Neural cell (in vitro differentiated cells): ENCODE measurements around the gene HPN. TPM values are rescaled to one million over a fixed set of nuclear protein-coding genes. Genes with fewer than 3 reads are reported as not detected.
"Not testable (repeated sequence)": the region's sequence is repeated elsewhere in the genome, so short reads cannot be mapped to it uniquely, and the experiment has no call there.

Experiments
- H2AFZ ChIP-seq: fragments of 200-600, 300-800 bp; sonication (generic), shearing (Covaris generic); 2 replicates; pipeline ENCODE4 v1.6.0; 2014; ENCODE audit warnings: low read depth, mild to moderate bottlenecking, antibody characterized with exemption, low read length, moderate library complexity
- H3F3A ChIP-seq: fragments of 200-600 bp; shearing (Covaris generic); 2 replicates; pipeline ENCODE4 v1.6.1; 2016; ENCODE audit warnings: mild to moderate bottlenecking, moderate library complexity, mixed read lengths, antibody characterized with exemption, low read length; ENCODE audit not compliant: insufficient read depth, poor library complexity, severe bottlenecking
- H3K27ac ChIP-seq: fragments of 200-600, 300-800 bp; sonication (generic), shearing (Covaris generic); 2 replicates; pipeline ENCODE4 v1.5.1; 2014; ENCODE audit warnings: mild to moderate bottlenecking, low read length, moderate library complexity
- H3K27me3 ChIP-seq: fragments of 300-800, 200-600 bp; sonication (generic), shearing (Covaris generic); 2 replicates; pipeline ENCODE4 v1.6.0; 2014; ENCODE audit warnings: mild to moderate bottlenecking, low read depth, low read length, moderate library complexity; ENCODE audit not compliant: insufficient read depth
- H3K36me3 ChIP-seq: fragments of 300-800, 200-600 bp; sonication (generic), shearing (Covaris generic); 2 replicates; pipeline ENCODE4 v1.5.1; 2014; ENCODE audit warnings: mild to moderate bottlenecking, antibody characterized with exemption, low read length, moderate library complexity; ENCODE audit not compliant: insufficient read depth
- H3K4me2 ChIP-seq: fragments of 300-800, 200-600 bp; sonication (generic), shearing (Covaris generic); 2 replicates; pipeline ENCODE4 v1.6.0; 2014; ENCODE audit warnings: mild to moderate bottlenecking, low read length
- H3K4me3 ChIP-seq: fragments of 300-800, 200-600 bp; sonication (generic), shearing (Covaris generic); 2 replicates; pipeline ENCODE4 v1.5.1; 2014; ENCODE audit warnings: mild to moderate bottlenecking, low read length, moderate library complexity
- H3K79me2 ChIP-seq: fragments of 200-600 bp; shearing (Covaris generic); replicated peaks from 2 replicates; pipeline ENCODE4 v1.6.0; 2014; ENCODE audit warnings: mild to moderate bottlenecking, low read length, moderate library complexity; ENCODE audit not compliant: insufficient read depth
- H3K9ac ChIP-seq: fragments of 300-800, 200-600 bp; sonication (generic), shearing (Covaris generic); 2 replicates; pipeline ENCODE4 v1.6.1; 2016; ENCODE audit warnings: mild to moderate bottlenecking, low read length, mixed read lengths
- H3K9me2 ChIP-seq: fragments of 200-600 bp; shearing (Covaris generic); 2 replicates; pipeline ENCODE4 v1.6.1; 2016; ENCODE audit warnings: mild to moderate bottlenecking, low read length, mixed read lengths; ENCODE audit not compliant: insufficient read depth
- H3K9me3 ChIP-seq: fragments of 200-600, 300-800 bp; sonication (generic), shearing (Covaris generic); 2 replicates; pipeline ENCODE4 v1.6.1; 2016; ENCODE audit warnings: mild to moderate bottlenecking, mixed run types, low read length, moderate library complexity, mixed read lengths
- H4K20me1 ChIP-seq: fragments of 200-600 bp; shearing (Covaris generic); 2 replicates; pipeline ENCODE4 v1.6.1; 2016; ENCODE audit warnings: mild to moderate bottlenecking, mixed run types; ENCODE audit not compliant: insufficient read depth
- CTCF ChIP-seq: fragments of 450-650 bp; IDR thresholded peaks from 2 replicates; pipeline ENCODE4 v1.5.1; 2014; ENCODE audit warnings: antibody characterized with exemption, mild to moderate bottlenecking, moderate library complexity; ENCODE audit not compliant: poor library complexity, severe bottlenecking
- EP300 ChIP-seq: fragments of 450-650 bp; conservative IDR thresholded peaks from 2 replicates; pipeline ENCODE4 v1.6.1; 2014; ENCODE audit warnings: antibody characterized with exemption, mild to moderate bottlenecking, moderate library complexity; ENCODE audit not compliant: poor library complexity, severe bottlenecking
- EZH2 ChIP-seq: fragments of 200-600, 300-800 bp; shearing (Covaris generic), sonication (generic); IDR thresholded peaks from 2 replicates; pipeline ENCODE4 v1.6.1; 2014; ENCODE audit warnings: antibody characterized with exemption, low read length, borderline replicate concordance, mild to moderate bottlenecking; ENCODE audit not compliant: insufficient read depth, poor library complexity, severe bottlenecking
- MXI1 ChIP-seq: fragments of 450-650 bp; conservative IDR thresholded peaks from 2 replicates; pipeline ENCODE4 v1.6.1; 2014; ENCODE audit warnings: antibody characterized with exemption, mild to moderate bottlenecking; ENCODE audit not compliant: poor library complexity, severe bottlenecking
- POLR2AphosphoS5 ChIP-seq: IDR thresholded peaks from 2 replicates; pipeline ENCODE4 v1.6.1; 2012
- RAD21 ChIP-seq: fragments of 450-650 bp; conservative IDR thresholded peaks from 2 replicates; pipeline ENCODE4 v1.6.1; 2014; ENCODE audit warnings: antibody characterized with exemption, mild to moderate bottlenecking, moderate library complexity
- REST ChIP-seq: IDR thresholded peaks from 2 replicates; pipeline ENCODE4 v1.6.1; 2012; ENCODE audit warnings: borderline replicate concordance
- SMC3 ChIP-seq: fragments of 450-650 bp; conservative IDR thresholded peaks from 2 replicates; pipeline ENCODE4 v1.6.1; 2014; ENCODE audit warnings: antibody characterized with exemption, mild to moderate bottlenecking, moderate library complexity; ENCODE audit not compliant: poor library complexity
- TAF1 ChIP-seq: IDR thresholded peaks from 2 replicates; pipeline ENCODE4 v1.6.1; 2012; ENCODE audit warnings: low read depth
- polyA plus RNA-seq: library from polyadenylated mRNA; depleted of rRNA; stranded (reverse); fragments of >200 nt; gene quantifications from 2 replicates; pipeline ENCODE4 v1.2.3, GENCODE V29; 2014

Gene HPN
- polyA plus RNA-seq, 1 donor from 2014 or later = 0.15 TPM

- not testable (repeated sequence) for H3F3A ChIP-seq, H3K27me3 ChIP-seq, H3K36me3 ChIP-seq, H2AFZ ChIP-seq, H3K27ac ChIP-seq, H3K79me2 ChIP-seq, H3K9ac ChIP-seq, H3K4me2 ChIP-seq, H3K9me2 ChIP-seq, H4K20me1 ChIP-seq, H3K9me3 ChIP-seq, H3K4me3 ChIP-seq
These were observed 62.1 kb downstream of the HPN start for GRCh38 chr19:35103614-35104013.

GRCh38 chr19:35104361-35104760 lies 62.8 kb downstream of the HPN start:
- Histone ChIP-seq H4K20me1 (no peaks in the 10 kb centered on the region), H3K9me2 (no peaks in the 10 kb centered on the region), H3K79me2 (no peaks in the 10 kb centered on the region), H2AFZ (no peak overlapping the region), H3K4me3 (no peak overlapping the region), H3K27me3 (no peaks in the 10 kb centered on the region), H3F3A (no peaks in the 10 kb centered on the region), H3K36me3 (no peaks in the 10 kb centered on the region), H3K9me3 (no peaks in the 10 kb centered on the region), H3K9ac (no peak overlapping the region), H3K4me2 (no peak overlapping the region), H3K27ac (no peak overlapping the region)
- TF ChIP-seq POLR2AphosphoS5 = no peak
- TF ChIP-seq EP300 = no peak
- no peak for TF ChIP-seq EZH2
- TF ChIP-seq SMC3 = no peak
- no peak for TF ChIP-seq REST

- Histone ChIP-seq H3F3A (no peaks in the 10 kb centered on the region), H3K9me3 (no peaks in the 10 kb centered on the region), H3K9ac (no peak overlapping the region), H3K4me3 (no peak overlapping the region), H3K36me3 (no peaks in the 10 kb centered on the region), H2AFZ (no peak overlapping the region), H3K9me2 (no peaks in the 10 kb centered on the region), H4K20me1 (no peaks in the 10 kb centered on the region), H3K27me3 (no peaks in the 10 kb centered on the region), H3K27ac (no peak overlapping the region), H3K79me2 (no peaks in the 10 kb centered on the region), H3K4me2 (no peak overlapping the region)
- TF ChIP-seq TAF1 = no peak
- TF ChIP-seq EZH2 = no peak
- no peak for TF ChIP-seq SMC3
- no peak for TF ChIP-seq MXI1
- TF ChIP-seq RAD21 = no peak
- no peak for TF ChIP-seq CTCF
- TF ChIP-seq REST = no peak
- no peak for TF ChIP-seq POLR2AphosphoS5
These were observed 63.5 kb downstream of the HPN start for GRCh38 chr19:35105047-35105410.
